NCI-H82 treated with DMSO at 0.1 percent for 48 hours (cell line): ENCODE measurements around the gene SZT2.

Experiments used
- DNase-seq: peaks from one replicate; lab custom pipeline; 2025; ENCODE audit not compliant: unreplicated experiment; lab: John Stamatoyannopoulos, UW

SZT2 gene

GRCh38 chr1:43389326-43390313, at the start of gene SZT2, which contains the start of gene MED8:
TSS of gene SZT2 (plus strand) at chr1:43389899. CDS start at chr1:43389969, 70 bp downstream.
TSS of gene MED8 (minus strand) at chr1:43389800. CDS start at chr1:43389764, 36 bp downstream.
- peak; percentile 91 for DNase-seq

- no peak for DNase-seq
These were observed 49.1 kb upstream of the SZT2 start for GRCh38 chr1:43340559-43340958.

- DNase-seq = no peak
These were observed 45.3 kb upstream of the SZT2 start for GRCh38 chr1:43344267-43344850.

- no peak for DNase-seq
These were observed 44.6 kb upstream of the SZT2 start for GRCh38 chr1:43345120-43345519.

- DNase-seq = no peak
These were observed 43.1 kb upstream of the SZT2 start for GRCh38 chr1:43346636-43347035.

- DNase-seq = no peak
These were observed 41.3 kb upstream of the SZT2 start for GRCh38 chr1:43348343-43348808.

- peak; percentile 62 for DNase-seq
These were observed 40.7 kb upstream of the SZT2 start for GRCh38 chr1:43348809-43349593.

GRCh38 chr1:43349594-43350306, 39.9 kb upstream of the SZT2 start:
- no peak for DNase-seq

GRCh38 chr1:43350976-43351375, 38.7 kb upstream of the SZT2 start:
- DNase-seq = no peak

GRCh38 chr1:43351421-43352350, 38.0 kb upstream of the SZT2 start:
- no peak for DNase-seq

GRCh38 chr1:43352351-43352705, 37.4 kb upstream of the SZT2 start:
- no peak for DNase-seq

- no peak for DNase-seq
These were observed 36.8 kb upstream of the SZT2 start for GRCh38 chr1:43352881-43353280.

- DNase-seq = no peak
These were observed 35.2 kb upstream of the SZT2 start for GRCh38 chr1:43354471-43354870.

- no peak for DNase-seq
These were observed 34.8 kb upstream of the SZT2 start for GRCh38 chr1:43354936-43355335.

GRCh38 chr1:43357251-43357650, 32.4 kb upstream of the SZT2 start:
- no peak for DNase-seq

GRCh38 chr1:43358121-43358745, 31.5 kb upstream of the SZT2 start:
- peak; percentile 69 for DNase-seq

GRCh38 chr1:43358746-43359693, 30.7 kb upstream of the SZT2 start, which contains the start of gene CDC20:
TSS of gene CDC20 (plus strand) at chr1:43358981. CDS start at chr1:43359216, 235 bp downstream.
- peak; percentile 98 for DNase-seq

- no peak for DNase-seq
These were observed 30.0 kb upstream of the SZT2 start for GRCh38 chr1:43359696-43360095.
